SK-N-SH (cell line): Measurements from ENCODE around the gene CCDC24. TPM values are rescaled to one million over a fixed set of nuclear protein-coding genes. Genes with fewer than 3 reads are reported as not detected.

Experiments used
- CTCF ChIA-PET: fragments of 300-600, 350-600 bp; formaldehyde crosslinking; extraction: SDS; loops from one replicate; lab custom pipeline; 2021; lab: Yijun Ruan, JAX
- POLR2A ChIA-PET: fragments of 350-600 bp; sonication (Branson Sonifier 250); formaldehyde crosslinking; extraction: SDS; loops from one replicate; lab custom pipeline; 2020; ENCODE audit warnings: antibody characterized with exemption, inconsistent platforms; lab: Yijun Ruan, JAX
- DNase-seq: peaks from one replicate; pipeline ENCODE4 v3.0.0; 2012
- H2AFZ ChIP-seq: fragments of 200-600 bp; sonication (generic); 2 replicates; pipeline ENCODE4 v1.8.1; 2016; ENCODE audit warnings: antibody characterized with exemption, mild to moderate bottlenecking, low read depth
- H3F3A ChIP-seq: fragments of 200-600 bp; sonication (generic); replicated peaks from 2 replicates; pipeline ENCODE3; 2016; ENCODE audit warnings: antibody characterized with exemption, mild to moderate bottlenecking; ENCODE audit not compliant: insufficient read depth
- H3K27ac ChIP-seq, 2 experiments: fragments of 200-500 bp in 1 of 2; fragments of 200-600 bp in 1 of 2; sonication (Bioruptor generic) in 1 of 2; sonication (generic), shearing (Covaris generic) in 1 of 2; 2 replicates each; pipeline versions ENCODE4 v1.5.1 to v1.6.1; 2014 to 2016; ENCODE audit warnings: low read depth in 2 of 2, inconsistent platforms in 1 of 2, low read length in 1 of 2, mild to moderate bottlenecking in 1 of 2, mixed read lengths in 1 of 2
- H3K27me3 ChIP-seq: fragments of 200-600 bp; sonication (generic), shearing (Covaris generic); 2 replicates; pipeline ENCODE4 v1.6.1; 2016; ENCODE audit warnings: mixed run types; ENCODE audit not compliant: insufficient read depth
- H3K36me3 ChIP-seq, 2 experiments: fragments of 200-500 bp in 1 of 2; fragments of 200-600 bp in 1 of 2; sonication (Bioruptor generic) in 1 of 2; sonication (generic) in 1 of 2; replicated peaks in 1 of 2; 2 replicates each; pipeline versions ENCODE3 to v1.5.1; 2014 to 2016; ENCODE audit warnings: low read length in 1 of 2, mild to moderate bottlenecking in 1 of 2; ENCODE audit not compliant: insufficient read depth in 2 of 2, control insufficient read depth in 1 of 2
- H3K4me1 ChIP-seq, 2 experiments: fragments of 200-500 bp in 1 of 2; fragments of 200-600 bp in 1 of 2; sonication (Bioruptor generic) in 1 of 2; sonication (generic), shearing (Covaris generic) in 1 of 2; 2 replicates each; pipeline versions ENCODE4 v1.5.1 to v1.6.1; 2014 to 2016; ENCODE audit warnings: low read depth in 1 of 2, low read length in 1 of 2, mixed run types in 1 of 2; ENCODE audit not compliant: insufficient read depth in 2 of 2, control insufficient read depth in 1 of 2
- H3K4me2 ChIP-seq: fragments of 200-600 bp; sonication (generic), shearing (Covaris generic); 2 replicates; pipeline ENCODE4 v1.6.1; 2017; ENCODE audit warnings: mixed run types
- H3K4me3 ChIP-seq, 2 experiments: fragments of 200-500 bp in 1 of 2; fragments of 200-600 bp in 1 of 2; sonication (Bioruptor generic) in 1 of 2; sonication (generic), shearing (Covaris generic) in 1 of 2; 2 replicates each; pipeline versions ENCODE4 v1.5.1 to v1.8.1; 2014 to 2016; ENCODE audit warnings: low read depth in 2 of 2, inconsistent platforms in 1 of 2, low read length in 1 of 2, mild to moderate bottlenecking in 1 of 2, mixed read lengths in 1 of 2, moderate library complexity in 1 of 2
- H3K79me2 ChIP-seq: fragments of 200-600 bp; sonication (generic); 2 replicates; pipeline ENCODE4 v1.8.1; 2017; ENCODE audit warnings: mild to moderate bottlenecking; ENCODE audit not compliant: insufficient read depth
- H3K9ac ChIP-seq: fragments of 200-600 bp; sonication (generic); 2 replicates; pipeline ENCODE4 v1.6.1; 2017; ENCODE audit warnings: mixed run types
- H3K9me2 ChIP-seq: fragments of 200-600 bp; sonication (generic); 2 replicates; pipeline ENCODE4 v1.6.1; 2017; ENCODE audit warnings: mixed run types
- H3K9me3 ChIP-seq: fragments of 200-600 bp; sonication (generic); 2 replicates; pipeline ENCODE4 v1.6.1; 2017; ENCODE audit warnings: mixed run types, mild to moderate bottlenecking, moderate library complexity
- H4K20me1 ChIP-seq: fragments of 200-600 bp; sonication (generic); 2 replicates; pipeline ENCODE4 v1.6.1; 2017; ENCODE audit warnings: mild to moderate bottlenecking, mixed run types; ENCODE audit not compliant: insufficient read depth
- ELF1 ChIP-seq: IDR thresholded peaks from 2 replicates; pipeline ENCODE4 v1.4.0; 2012
- EZH2phosphoT487 ChIP-seq: fragments of 200-600 bp; sonication (generic); IDR thresholded peaks from 2 replicates; pipeline ENCODE4 v1.6.1; 2017; ENCODE audit warnings: low read depth, mixed run types, mild to moderate bottlenecking, antibody characterized with exemption, moderate library complexity, borderline replicate concordance
- FOSL2 ChIP-seq: IDR thresholded peaks from 2 replicates; pipeline ENCODE4 v1.4.0; 2012; ENCODE audit warnings: low read depth, mild to moderate bottlenecking, moderate library complexity, borderline replicate concordance
- FOXJ3 ChIP-seq: sonication (generic); formaldehyde crosslinking; IDR thresholded peaks from 2 replicates; pipeline ENCODE4 v1.5.1; 2020; ENCODE audit warnings: mild to moderate bottlenecking, missing genetic modification reagents
- FOXM1 ChIP-seq: IDR thresholded peaks from 2 replicates; pipeline ENCODE4 v1.4.0; 2012; ENCODE audit warnings: low read depth, mild to moderate bottlenecking
- GABPA ChIP-seq: IDR thresholded peaks from 2 replicates; pipeline ENCODE4 v1.4.0; 2012; ENCODE audit warnings: low read depth, mild to moderate bottlenecking
- JUND ChIP-seq: IDR thresholded peaks from 2 replicates; pipeline ENCODE4 v1.4.0; 2012
- MAX ChIP-seq: IDR thresholded peaks from 2 replicates; pipeline ENCODE4 v1.4.0; 2012; ENCODE audit warnings: low read depth
- MXI1 ChIP-seq: IDR thresholded peaks from 2 replicates; pipeline ENCODE4 v1.6.1; 2012; ENCODE audit warnings: mild to moderate bottlenecking, low read depth, low read length, improper control_type of control experiment
- POLR2AphosphoS5 ChIP-seq: IDR thresholded peaks from 2 replicates; pipeline ENCODE4 v1.6.1; 2012; ENCODE audit warnings: low read depth, low read length
- RAD21 ChIP-seq: IDR thresholded peaks from 2 replicates; pipeline ENCODE4 v1.6.1; 2012; ENCODE audit warnings: mild to moderate bottlenecking, low read length
- RFX5 ChIP-seq: IDR thresholded peaks from 2 replicates; pipeline ENCODE4 v1.6.1; 2012; ENCODE audit warnings: mild to moderate bottlenecking, improper control_type of control experiment, low read length
- SIN3A ChIP-seq: IDR thresholded peaks from 2 replicates; pipeline ENCODE4 v1.6.1; 2012; ENCODE audit warnings: low read depth, mild to moderate bottlenecking, low read length, moderate library complexity, borderline replicate concordance
- SMC3 ChIP-seq: IDR thresholded peaks from 2 replicates; pipeline ENCODE4 v1.6.1; 2012; ENCODE audit warnings: low read depth, low read length, improper control_type of control experiment
- TEAD4 ChIP-seq: IDR thresholded peaks from 2 replicates; pipeline ENCODE4 v1.4.0; 2012; ENCODE audit warnings: mild to moderate bottlenecking, borderline replicate concordance; ENCODE audit not compliant: insufficient read depth
- USF2 ChIP-seq: fragments of 150-350 bp; IDR thresholded peaks from 2 replicates; pipeline ENCODE4 v1.6.1; 2017; ENCODE audit warnings: antibody characterized with exemption, low read length, low read depth, borderline replicate concordance
- YY1 ChIP-seq: IDR thresholded peaks from 2 replicates; pipeline ENCODE4 v1.4.0; 2012; ENCODE audit warnings: low read depth, mild to moderate bottlenecking
- WGBS: methylation state at CpG from one replicate; pipeline ENCODE4 v1.1.6; 2017; ENCODE audit warnings: low lambda C conversion rate; 5-methylcytosine and 5-hydroxymethylcytosine counted together
- polyA plus RNA-seq, 3 experiments: library from polyadenylated mRNA; depleted of rRNA; stranded (reverse); fragments of >200 nt; gene quantifications; 2 replicates each; pipeline ENCODE4 v1.2.3, GENCODE V29; 2012
- TF ChIP-seq, protein P1 (sequence below): fragments of 200-600 bp; sonication (generic); IDR thresholded peaks from 2 replicates; pipeline ENCODE4 v1.6.1; 2017; ENCODE audit warnings: antibody characterized with exemption, mild to moderate bottlenecking, moderate library complexity

CCDC24 gene
- polyA plus RNA-seq, 1 of the 3 experiments (the other 2 are of a cell fraction) = 7.5 TPM

- Histone ChIP-seq H3K9me2 (no peaks in the 10 kb centered on the region), H3K9me3 (no peaks in the 10 kb centered on the region)
- POLR2A ChIA-PET = interaction anchor here (0.9 kb wide), 1 partner anchor 12 kb away, joined by 3 read pairs; the partner anchor contains the start of gene ATP6V0B
Observed at GRCh38 chr1:43987159-43987902, 4.1 kb upstream of the CCDC24 start.

DNA sequence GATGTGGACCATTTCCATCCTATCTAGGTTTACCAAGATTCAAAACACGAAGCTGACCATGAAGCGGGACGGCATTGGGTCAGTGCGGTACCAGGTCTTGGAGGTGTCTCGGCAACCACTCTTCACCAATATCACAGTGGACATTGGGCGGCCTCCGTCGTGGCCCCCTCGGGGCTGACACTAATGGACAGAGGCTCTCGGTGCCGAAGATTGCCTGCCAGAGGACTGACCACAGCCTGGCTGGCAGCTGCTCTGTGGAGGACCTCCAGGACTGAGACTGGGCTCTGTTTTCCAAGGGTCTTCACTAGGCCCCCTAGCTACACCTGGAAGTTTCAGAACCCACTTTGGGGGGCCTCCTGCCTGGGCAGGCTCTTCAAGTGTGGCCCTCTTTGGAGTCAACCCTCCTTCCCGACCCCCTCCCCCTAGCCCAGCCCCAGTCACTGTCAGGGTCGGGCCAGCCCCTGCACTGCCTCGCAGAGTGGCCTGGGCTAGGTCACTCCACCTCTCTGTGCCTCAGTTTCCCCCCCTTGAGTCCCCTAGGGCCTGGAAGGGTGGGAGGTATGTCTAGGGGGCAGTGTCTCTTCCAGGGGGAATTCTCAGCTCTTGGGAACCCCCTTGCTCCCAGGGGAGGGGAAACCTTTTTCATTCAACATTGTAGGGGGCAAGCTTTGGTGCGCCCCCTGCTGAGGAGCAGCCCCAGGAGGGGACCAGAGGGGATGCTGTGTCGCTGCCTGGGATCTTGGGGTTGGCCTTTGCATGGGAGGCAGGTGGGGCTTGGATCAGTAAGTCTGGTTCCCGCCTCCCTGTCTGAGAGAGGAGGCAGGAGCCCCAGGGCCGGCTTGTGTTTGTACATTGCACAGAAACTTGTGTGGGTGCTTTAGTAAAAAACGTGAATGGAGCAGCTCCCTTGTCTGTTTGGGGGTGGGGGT is 864 bp upstream of the CCDC24 start:
- H3K9me2 ChIP-seq = no peaks in the 10 kb centered on the region
- ChIA-PET POLR2A (no interaction called here), CTCF (interaction anchor here (0.9 to 20.6 kb wide), 11 partner anchors 10 to 227 kb away, joined by 3 to 598 read pairs (median 5); partner anchors contain the start of genes ATP6V0B, IPO13 and SLC6A9)
- peaks cover 8 to 31% of the 10 kb centered on the region in 2 experiments; a peak in 3 of 4 replicates for H3K4me1 ChIP-seq
- H3K9me3 ChIP-seq = no peaks in the 10 kb centered on the region
- no peaks in the 10 kb centered on the region for H3K79me2 ChIP-seq
- peak overlapping the region; percentile 90 for H3K4me2 ChIP-seq
- no peaks in the 10 kb centered on the region for H4K20me1 ChIP-seq
- TF ChIP-seq SMC3 (no peak), USF2 (no peak)
- TF ChIP-seq, protein P1, sequence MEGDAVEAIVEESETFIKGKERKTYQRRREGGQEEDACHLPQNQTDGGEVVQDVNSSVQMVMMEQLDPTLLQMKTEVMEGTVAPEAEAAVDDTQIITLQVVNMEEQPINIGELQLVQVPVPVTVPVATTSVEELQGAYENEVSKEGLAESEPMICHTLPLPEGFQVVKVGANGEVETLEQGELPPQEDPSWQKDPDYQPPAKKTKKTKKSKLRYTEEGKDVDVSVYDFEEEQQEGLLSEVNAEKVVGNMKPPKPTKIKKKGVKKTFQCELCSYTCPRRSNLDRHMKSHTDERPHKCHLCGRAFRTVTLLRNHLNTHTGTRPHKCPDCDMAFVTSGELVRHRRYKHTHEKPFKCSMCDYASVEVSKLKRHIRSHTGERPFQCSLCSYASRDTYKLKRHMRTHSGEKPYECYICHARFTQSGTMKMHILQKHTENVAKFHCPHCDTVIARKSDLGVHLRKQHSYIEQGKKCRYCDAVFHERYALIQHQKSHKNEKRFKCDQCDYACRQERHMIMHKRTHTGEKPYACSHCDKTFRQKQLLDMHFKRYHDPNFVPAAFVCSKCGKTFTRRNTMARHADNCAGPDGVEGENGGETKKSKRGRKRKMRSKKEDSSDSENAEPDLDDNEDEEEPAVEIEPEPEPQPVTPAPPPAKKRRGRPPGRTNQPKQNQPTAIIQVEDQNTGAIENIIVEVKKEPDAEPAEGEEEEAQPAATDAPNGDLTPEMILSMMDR = peak; percentile 31; the same call in 1 of the 2 replicates
- H3K27ac ChIP-seq = peak overlapping the region; percentile 75 to 86
- 67% methylated on average over 7 of the region's 19 CpGs for WGBS
- peak overlapping the region; percentile 87; the same call in 1 of the 2 replicates for H2AFZ ChIP-seq
- DNase-seq = peak; percentile 55
- peak overlapping the region; percentile 71 to 75 for H3K4me3 ChIP-seq
- peak overlapping the region; percentile 75 for H3K9ac ChIP-seq
- H3K36me3 ChIP-seq = peaks cover 4 to 12% of the 10 kb centered on the region in 2 experiments
- H3K27me3 ChIP-seq = no peaks in the 10 kb centered on the region
- H3F3A ChIP-seq = peaks cover 8% of the 10 kb centered on the region

More at GRCh38 chr1:43987159-43987902, 4.1 kb upstream of the CCDC24 start:
- DNase-seq = no peak
- 93% methylated on average over 5 of the region's 6 CpGs for WGBS
- H3K4me1 ChIP-seq = peaks cover 8 to 11% of the 10 kb centered on the region in 2 experiments; a peak in 3 of 4 replicates
- no peak overlapping the region for H3K9ac ChIP-seq
- H3K27ac ChIP-seq = no peak overlapping the region
- peaks cover 7% of the 10 kb centered on the region; the same call in 1 of the 2 replicates for H3K79me2 ChIP-seq
- H4K20me1 ChIP-seq = no peaks in the 10 kb centered on the region; the same call in 1 of the 2 replicates
- no peak overlapping the region for H2AFZ ChIP-seq
- peaks cover 4 to 14% of the 10 kb centered on the region in 2 experiments for H3K36me3 ChIP-seq
- peaks cover 4% of the 10 kb centered on the region for H3F3A ChIP-seq
- no peak overlapping the region for H3K4me2 ChIP-seq
- no peaks in the 10 kb centered on the region for H3K27me3 ChIP-seq
- TF ChIP-seq FOXJ3 (no peak), MXI1 (no peak), ELF1 (no peak), USF2 (no peak), GABPA (no peak), RAD21 (no peak), POLR2AphosphoS5 (no peak), FOSL2 (no peak), SMC3 (no peak), JUND (no peak), TEAD4 (no peak), FOXM1 (no peak), YY1 (no peak), SIN3A (no peak), MAX (no peak), EZH2phosphoT487 (no peak), RFX5 (no peak)
- H3K4me3 ChIP-seq = no peak overlapping the region
- CTCF ChIA-PET = interaction anchor here (1.0 to 20.6 kb wide), 5 partner anchors 18 to 224 kb away, joined by 3 to 598 read pairs (median 3); partner anchors contain the start of gene SLC6A9
